GM19438 (cell line): ENCODE data around the gene NAV2.

Source experiments
- ATAC-seq: cut with Tn5 transposase; IDR thresholded peaks from one replicate; pipeline ENCODE4 v1.9.1; 2021; ENCODE audit warnings: low read depth; ENCODE audit not compliant: unreplicated experiment

The NAV2 gene

GRCh38 chr11:19742588-19743292 is 30.1 kb downstream of the NAV2 start:
- ATAC-seq = peak; percentile 92

- ATAC-seq = no peak
These were observed 31.0 kb downstream of the NAV2 start for GRCh38 chr11:19743622-19744021.

- ATAC-seq = no peak
These were observed 31.5 kb downstream of the NAV2 start for GRCh38 chr11:19744130-19744529.

- no peak for ATAC-seq
These were observed 33.4 kb downstream of the NAV2 start for GRCh38 chr11:19746086-19746485.

- ATAC-seq = no peak
These were observed 35.0 kb downstream of the NAV2 start for GRCh38 chr11:19747634-19748033.

- ATAC-seq = no peak
These were observed 38.4 kb downstream of the NAV2 start for GRCh38 chr11:19751055-19751454.

GRCh38 chr11:19753451-19754106 is 40.9 kb downstream of the NAV2 start:
- no peak for ATAC-seq

GRCh38 chr11:19756675-19757475 is 44.2 kb downstream of the NAV2 start:
- no peak for ATAC-seq

- ATAC-seq = no peak
These were observed 46.8 kb downstream of the NAV2 start for GRCh38 chr11:19759389-19759788.

- ATAC-seq = no peak
These were observed 49.6 kb downstream of the NAV2 start for GRCh38 chr11:19762266-19762665.

- no peak for ATAC-seq
These were observed 50.7 kb downstream of the NAV2 start for GRCh38 chr11:19763330-19763729.

GRCh38 chr11:19766206-19766605 is 53.6 kb downstream of the NAV2 start:
- ATAC-seq = no peak

GRCh38 chr11:19766810-19767209 is 54.2 kb downstream of the NAV2 start:
- ATAC-seq = no peak

- no peak for ATAC-seq
These were observed 55.1 kb downstream of the NAV2 start for GRCh38 chr11:19767627-19768151.

- ATAC-seq = no peak
These were observed 55.6 kb downstream of the NAV2 start for GRCh38 chr11:19768197-19768596.

GRCh38 chr11:19768815-19769214 is 56.2 kb downstream of the NAV2 start:
- ATAC-seq = no peak

- no peak for ATAC-seq
These were observed 57.2 kb downstream of the NAV2 start for GRCh38 chr11:19769820-19770219.

- ATAC-seq = no peak
These were observed 57.6 kb downstream of the NAV2 start for GRCh38 chr11:19770277-19770676.

GRCh38 chr11:19771463-19771862 is 58.8 kb downstream of the NAV2 start:
- ATAC-seq = no peak

GRCh38 chr11:19772480-19772879 is 59.8 kb downstream of the NAV2 start:
- no peak for ATAC-seq

GRCh38 chr11:19774329-19774728 is 61.7 kb downstream of the NAV2 start:
- no peak for ATAC-seq
